GM19324 (cell line): ENCODE results near the gene CUL4B.
"Not testable (repeated sequence)": the region's sequence is repeated elsewhere in the genome, so short reads cannot be mapped to it uniquely, and the experiment has no call there.

Experiments
- ATAC-seq: cut with Tn5 transposase; IDR thresholded peaks from one replicate; pipeline ENCODE4 v1.9.1; 2021; ENCODE audit warnings: mild to moderate bottlenecking, moderate library complexity; ENCODE audit not compliant: unreplicated experiment, low FRiP score

CUL4B gene

DNA sequence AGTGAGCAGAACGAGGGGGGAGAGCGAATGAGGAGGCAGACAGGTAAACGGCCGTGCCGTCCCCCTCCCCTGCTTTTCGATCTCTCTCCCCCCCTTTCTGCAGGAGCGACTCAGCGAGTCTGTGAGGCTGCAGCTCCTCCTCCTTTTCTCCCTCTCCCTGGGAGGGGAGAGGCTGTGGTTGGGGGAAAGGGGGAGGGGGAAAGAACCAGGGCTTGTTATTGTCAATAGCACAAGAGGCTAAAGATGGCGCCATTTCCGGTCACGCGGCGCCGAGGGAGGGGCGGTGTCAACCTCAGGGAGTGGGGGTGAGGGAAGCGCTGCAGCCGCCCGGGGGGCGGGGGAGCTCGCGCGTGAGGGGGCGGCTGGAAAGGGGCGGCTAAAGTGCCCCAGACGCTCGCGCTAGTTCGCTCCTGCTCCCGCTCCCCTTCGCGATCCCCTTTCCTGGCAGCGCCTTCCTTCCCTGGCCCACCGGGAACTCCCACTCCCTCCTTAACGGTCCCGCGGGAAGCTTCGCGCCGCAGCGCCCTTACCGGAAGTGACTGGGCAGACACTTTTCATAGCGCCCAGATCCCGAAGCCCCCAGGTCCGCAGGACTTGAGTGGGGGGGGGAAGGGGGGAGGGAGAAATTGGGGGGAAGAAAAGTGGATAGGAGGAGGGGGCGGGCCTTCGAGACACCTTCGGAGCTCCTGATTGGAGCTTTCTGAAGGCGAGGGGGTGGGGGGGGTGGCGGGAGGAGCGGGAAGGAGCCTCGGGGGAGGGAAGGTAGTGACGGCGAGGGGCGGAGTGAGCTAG is at the start of gene CUL4B:
Gene CUL4B (minus strand): TSS at position 121 of the 792 bp plus-strand sequence. CDS start 324 bp downstream, outside the sequence.
- peak; percentile 82 for ATAC-seq

- peak; percentile 58 for ATAC-seq
Measured at GRCh38 chrX:120604361-120604782, 43.6 kb upstream of the CUL4B start.

DNA sequence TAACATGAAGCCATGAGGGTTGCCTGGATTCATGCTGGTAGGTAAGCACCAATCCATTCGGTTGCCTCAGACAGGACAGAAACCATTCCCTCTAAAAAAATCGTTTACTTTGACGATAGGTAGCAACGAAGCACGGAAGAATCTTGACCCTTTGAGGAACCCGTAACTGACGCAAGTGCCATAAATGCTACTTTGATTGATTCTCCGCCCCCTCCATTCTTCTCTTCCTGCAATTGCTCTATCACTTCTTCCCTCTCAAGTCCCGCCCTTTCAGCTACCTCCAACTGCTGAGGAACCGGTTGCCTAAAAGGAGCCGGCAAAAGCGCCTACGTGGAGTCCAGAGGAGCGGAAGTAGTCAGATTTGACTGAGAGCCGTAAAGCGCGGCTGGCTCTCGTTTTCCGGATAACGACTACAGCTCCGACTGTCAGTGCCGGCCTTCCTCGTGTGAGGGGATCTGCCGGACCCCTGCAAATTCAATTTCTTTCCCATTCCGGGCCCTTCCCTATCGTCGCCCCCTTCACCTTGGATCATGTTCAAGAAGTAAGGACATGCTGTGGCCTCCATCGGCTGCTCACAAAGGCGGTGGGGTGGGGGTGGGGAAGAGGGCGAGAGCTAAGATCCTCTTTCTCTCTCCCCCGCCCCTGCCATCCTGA is 43.1 kb upstream of the CUL4B start, which contains the start of gene MCTS1:
Gene MCTS1 (plus strand): TSS at position 395 of the 654 bp plus-strand sequence. CDS start 136 bp downstream, at position 531.
- peak; percentile 79 for ATAC-seq

GRCh38 chrX:120585702-120586101 is 24.9 kb upstream of the CUL4B start:
- no peak for ATAC-seq

GRCh38 chrX:120575379-120576114 is 14.8 kb upstream of the CUL4B start:
- no peak for ATAC-seq

DNA sequence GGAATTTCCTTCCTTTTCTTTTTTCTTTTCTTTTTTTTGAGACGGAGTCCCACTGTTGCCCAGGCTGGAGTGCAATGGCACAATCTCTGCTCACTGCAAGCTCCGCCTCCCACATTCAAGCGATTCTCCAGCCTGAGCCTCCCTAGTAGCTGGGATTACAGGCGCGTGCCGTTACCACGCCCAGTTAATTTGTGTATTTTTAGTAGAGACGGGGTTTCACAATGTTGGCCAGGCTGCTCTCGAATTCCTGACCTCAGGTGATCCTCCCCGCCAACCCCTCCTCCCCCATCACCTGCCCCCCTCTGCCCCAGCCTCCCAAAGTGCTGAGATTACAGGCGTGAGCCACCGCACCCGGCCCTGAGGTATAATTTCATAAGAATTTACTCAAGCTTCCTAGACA is 13.0 kb upstream of the CUL4B start:
- not testable (repeated sequence) for ATAC-seq

- no peak for ATAC-seq
Measured at GRCh38 chrX:120570011-120570600, 9.3 kb upstream of the CUL4B start.

DNA sequence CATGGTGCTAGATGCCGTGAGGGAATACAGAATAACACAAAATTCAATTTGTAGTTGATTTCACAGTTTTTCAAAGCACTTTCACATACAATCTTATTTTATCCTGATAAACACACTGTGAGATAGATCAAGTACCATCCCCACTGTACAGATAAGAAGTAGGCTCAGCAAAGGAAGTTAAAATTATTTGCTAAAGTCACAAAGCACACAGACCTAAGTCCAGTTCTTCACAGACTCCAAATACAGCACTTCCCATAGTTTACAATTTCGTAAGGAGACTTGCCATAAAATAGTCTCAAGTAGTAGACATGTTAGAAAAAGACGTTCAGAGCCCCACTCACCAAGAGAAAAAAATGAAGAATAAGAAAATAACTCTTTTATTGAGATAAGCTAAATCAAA is 7.8 kb upstream of the CUL4B start:
- ATAC-seq = no peak

DNA sequence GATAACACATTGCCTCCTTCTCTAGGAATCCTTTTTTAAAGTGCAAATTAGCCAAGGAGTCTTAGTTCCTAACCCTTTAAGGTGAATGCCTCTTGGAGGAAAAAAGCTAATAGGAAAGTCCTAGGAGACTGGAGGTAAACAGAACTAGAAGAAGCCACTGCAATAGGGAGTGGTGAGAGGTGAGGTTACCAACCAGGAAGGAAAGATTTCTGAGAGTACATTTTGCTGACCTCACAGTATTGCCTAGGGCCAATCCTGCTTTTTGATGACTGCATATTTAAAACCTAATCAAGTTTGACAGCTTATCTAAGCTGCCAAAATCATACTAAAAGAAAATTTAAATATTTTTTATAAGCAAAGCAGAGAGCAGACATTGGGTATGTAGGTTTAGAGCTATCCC is 7.3 kb upstream of the CUL4B start:
- no peak for ATAC-seq

DNA sequence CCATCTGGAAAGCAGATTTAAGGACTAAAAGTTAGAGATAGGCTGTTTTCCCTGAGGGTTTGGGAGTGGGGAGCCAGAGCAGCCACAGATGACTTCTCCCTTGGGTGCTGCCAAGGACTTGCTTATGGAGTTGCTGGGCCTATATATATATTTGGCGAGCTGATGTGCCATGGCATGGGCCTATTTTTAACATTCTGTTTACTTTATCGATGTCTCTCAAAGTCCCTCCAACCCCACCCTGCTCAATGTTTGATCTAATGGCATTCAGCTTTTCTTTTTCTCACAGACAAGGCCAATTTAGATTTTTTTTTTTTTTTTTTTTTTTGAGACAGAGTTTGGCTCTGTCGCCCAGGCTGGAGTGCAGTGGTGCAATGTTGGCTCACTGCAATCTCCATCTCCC is 6.1 kb upstream of the CUL4B start:
- ATAC-seq = no peak

- no peak for ATAC-seq
Measured at GRCh38 chrX:120564925-120565324, 4.2 kb upstream of the CUL4B start.

GRCh38 chrX:120562569-120562926 is 1.8 kb upstream of the CUL4B start:
- no peak for ATAC-seq

- no peak for ATAC-seq
Measured at GRCh38 chrX:120561634-120562568, 1.1 kb upstream of the CUL4B start.

DNA sequence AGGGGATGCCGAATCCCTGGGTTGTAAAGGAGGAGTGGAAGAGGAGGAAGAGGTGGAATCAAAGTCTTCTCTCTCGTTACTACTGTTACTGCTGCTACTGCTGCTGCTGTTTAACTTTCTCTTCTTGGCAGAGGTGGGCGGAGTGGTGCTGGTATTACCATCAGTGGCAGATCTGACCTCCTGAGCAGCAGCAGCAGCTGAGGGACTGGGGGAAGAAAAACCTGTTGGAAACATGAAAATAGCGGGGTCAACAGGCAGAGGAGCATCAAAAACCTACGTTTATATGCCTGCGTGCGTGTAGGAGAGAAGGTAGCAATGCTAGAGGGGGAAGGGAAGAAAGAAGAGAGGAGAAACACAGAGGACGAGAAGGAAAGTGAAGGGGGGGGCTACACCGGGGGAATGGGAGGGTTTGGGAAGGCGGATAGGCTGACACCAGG is 339 bp downstream of the CUL4B start:
- peak; percentile 39 for ATAC-seq

GRCh38 chrX:120559804-120560203 is 958 bp downstream of the CUL4B start:
- peak; percentile 4 for ATAC-seq

DNA sequence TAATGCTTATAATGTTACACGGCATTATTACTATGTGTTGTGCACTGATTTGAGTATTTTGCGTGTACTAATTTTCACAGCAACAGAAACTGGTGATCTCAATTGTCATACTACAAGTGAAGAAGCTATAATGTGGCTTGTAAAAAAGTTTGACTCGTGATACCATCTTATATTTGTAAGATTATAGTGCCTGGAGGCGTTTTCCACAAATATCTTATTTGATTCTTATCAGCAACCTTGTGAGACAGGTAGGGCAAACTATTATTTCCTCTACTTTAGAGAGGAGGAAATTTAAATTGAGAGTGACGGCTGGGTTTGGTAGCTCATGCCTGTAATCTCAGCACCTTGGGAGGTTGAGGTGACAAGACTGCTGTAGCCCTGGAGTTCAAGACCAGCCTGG is 4.5 kb downstream of the CUL4B start:
- ATAC-seq = no peak

DNA sequence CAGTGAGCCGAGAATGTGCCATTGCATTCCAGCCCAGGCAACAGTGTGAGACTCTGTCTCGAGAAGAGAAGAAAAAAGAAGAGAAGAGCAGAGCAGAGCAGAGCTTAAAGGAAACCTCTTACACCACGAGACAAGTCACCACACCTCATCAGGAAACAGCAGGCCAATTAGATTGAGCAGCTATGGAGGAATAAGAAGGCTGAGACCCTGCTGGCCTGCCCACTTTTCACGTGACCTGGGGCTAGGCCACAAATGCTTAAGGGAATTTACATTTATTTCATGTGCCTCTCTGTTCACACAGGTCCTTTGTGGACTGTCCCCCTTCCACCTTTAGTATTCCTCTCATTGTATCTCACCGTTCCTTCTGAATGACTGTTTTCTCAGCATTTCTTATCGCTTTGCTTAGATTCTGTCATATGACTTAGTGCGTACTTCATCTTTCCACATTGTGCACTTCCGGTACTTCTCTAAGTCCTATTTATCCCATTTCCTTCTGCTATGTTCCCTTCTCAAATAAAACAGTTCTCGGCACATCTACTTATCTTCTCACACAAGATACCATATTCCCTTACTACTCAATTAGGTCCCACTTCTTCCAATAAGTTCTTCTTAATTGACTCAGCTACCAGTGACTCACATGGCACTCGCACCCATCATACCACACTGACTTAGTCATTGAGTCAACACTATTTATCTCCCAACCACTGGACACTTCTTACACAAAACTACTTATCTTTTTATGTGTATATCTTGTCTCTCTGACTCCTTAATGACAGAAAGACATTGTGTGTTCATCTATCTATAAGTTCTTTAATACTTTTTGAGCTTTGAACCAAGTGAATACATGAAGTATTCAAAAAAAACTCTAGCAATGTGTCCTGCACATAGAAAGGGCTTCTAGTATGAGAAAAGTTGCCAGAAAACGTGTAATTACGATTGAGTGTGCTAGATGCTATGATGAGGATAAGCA is 11.0 kb downstream of the CUL4B start:
- no peak for ATAC-seq

GRCh38 chrX:120536061-120536460 is 24.7 kb downstream of the CUL4B start:
- ATAC-seq = no peak
